Gastroesophageal sphincter (tissue), 4 donors: ENCODE measurements around the gene CDCA8. TPM values are rescaled to one million over a fixed set of nuclear protein-coding genes. Genes with fewer than 3 reads are reported as not detected.

Experiments
- ATAC-seq: fragments of 150-250 bp; one replicate; pipeline ENCODE4 v1.9.1; 2016; ENCODE audit warnings: mild to moderate bottlenecking, moderate library complexity
- H3K27ac ChIP-seq, 4 donors: fragments of 200-600 bp; sonication (generic) in 3 of 4; 1 replicate in 3 of 4; 2 replicates in 1 of 4; pipeline ENCODE4 v1.5.1; 2016 to 2019
- H3K27me3 ChIP-seq: fragments of 200-600 bp; sonication (generic); one replicate; pipeline ENCODE4 v1.5.1; 2019
- H3K36me3 ChIP-seq, 2 donors: fragments of 200-600 bp; sonication (generic); one replicate each; pipeline ENCODE4 v1.5.1; 2019; ENCODE audit warnings: control low read depth in 1 of 2
- H3K4me1 ChIP-seq, 3 donors: fragments of 200-600 bp; sonication (generic); 1 replicate in 2 of 3; 2 replicates in 1 of 3; pipeline ENCODE4 v1.5.1; 2016 to 2019; ENCODE audit warnings: control low read depth in 2 of 3
- H3K4me3 ChIP-seq, 2 donors: fragments of 200-600 bp; sonication (generic); one replicate each; pipeline ENCODE4 v1.5.1; 2019; ENCODE audit warnings: mild to moderate bottlenecking in 1 of 2, moderate library complexity in 1 of 2
- H3K9me3 ChIP-seq, 3 donors: fragments of 200-600 bp; sonication (generic); one replicate each; pipeline ENCODE4 v1.5.1; 2017 to 2019; ENCODE audit warnings: control low read depth in 2 of 3
- EP300 ChIP-seq: sonication (generic); formaldehyde crosslinking; IDR thresholded peaks from one replicate; pipeline ENCODE4 v1.6.1; 2017; ENCODE audit warnings: antibody characterized with exemption, mild to moderate bottlenecking
- POLR2A ChIP-seq, 2 donors: fragments of 450-650 bp; IDR thresholded peaks; one replicate each; pipeline ENCODE4 v1.6.1; 2017; ENCODE audit warnings: antibody characterized with exemption in 2 of 2, mild to moderate bottlenecking in 2 of 2, moderate library complexity in 1 of 2
- POLR2AphosphoS5 ChIP-seq: sonication (generic); formaldehyde crosslinking; IDR thresholded peaks from one replicate; pipeline ENCODE4 v1.6.1; 2017; ENCODE audit warnings: antibody characterized with exemption
- WGBS, 2 donors: methylation state at CpG; one replicate each; pipeline ENCODE4 v1.1.5; 2018; ENCODE audit warnings: low coverage in 1 of 2; 5-methylcytosine and 5-hydroxymethylcytosine counted together
- total RNA-seq, 4 donors: library from RNA; depleted of rRNA; stranded (reverse); fragments of >200 nt; gene quantifications; one replicate each; pipeline ENCODE4 v1.1.0, GENCODE V29; 2016
- TF ChIP-seq, protein P1 (sequence below), 4 experiments: fragments of 200-600 bp in 2 of 4; fragments of 450-650 bp in 2 of 4; sonication (generic) in 1 of 4; IDR thresholded peaks; one replicate each; pipeline ENCODE4 v1.5.1; 2017 to 2019; ENCODE audit warnings: antibody characterized with exemption in 4 of 4, mild to moderate bottlenecking in 2 of 4, moderate library complexity in 2 of 4

The CDCA8 gene
- total RNA-seq, 4 donors from 2014 or later, result 0.13 to 1.1 (median 0.67) TPM

DNA sequence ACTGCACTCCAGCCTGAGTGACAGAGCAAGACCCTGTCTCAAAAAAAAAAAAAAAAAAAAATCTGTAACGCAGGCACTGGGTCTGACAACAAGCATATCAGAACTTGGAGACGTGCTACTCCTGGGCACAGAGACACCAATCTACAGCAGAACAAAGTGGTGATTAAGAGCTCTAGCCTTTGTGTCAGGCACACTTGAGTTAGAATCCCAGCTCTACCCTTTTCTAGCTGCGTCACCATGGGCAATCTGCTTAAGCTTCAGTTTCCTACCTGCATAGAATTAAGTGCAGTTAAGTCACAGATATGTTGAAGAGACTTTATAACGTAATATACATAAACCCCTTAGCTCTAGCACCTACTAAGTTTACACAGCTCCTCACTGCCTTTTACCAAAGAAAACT lies 3.4 kb upstream of the CDCA8 start:
- peak overlapping the region in 1 of 2 donors; percentile 79 for H3K4me3 ChIP-seq
- TF ChIP-seq POLR2A (IDR thresholded peaks at IDR 0.05), result no peak
- no peak for TF ChIP-seq EP300
- TF ChIP-seq, protein P1, sequence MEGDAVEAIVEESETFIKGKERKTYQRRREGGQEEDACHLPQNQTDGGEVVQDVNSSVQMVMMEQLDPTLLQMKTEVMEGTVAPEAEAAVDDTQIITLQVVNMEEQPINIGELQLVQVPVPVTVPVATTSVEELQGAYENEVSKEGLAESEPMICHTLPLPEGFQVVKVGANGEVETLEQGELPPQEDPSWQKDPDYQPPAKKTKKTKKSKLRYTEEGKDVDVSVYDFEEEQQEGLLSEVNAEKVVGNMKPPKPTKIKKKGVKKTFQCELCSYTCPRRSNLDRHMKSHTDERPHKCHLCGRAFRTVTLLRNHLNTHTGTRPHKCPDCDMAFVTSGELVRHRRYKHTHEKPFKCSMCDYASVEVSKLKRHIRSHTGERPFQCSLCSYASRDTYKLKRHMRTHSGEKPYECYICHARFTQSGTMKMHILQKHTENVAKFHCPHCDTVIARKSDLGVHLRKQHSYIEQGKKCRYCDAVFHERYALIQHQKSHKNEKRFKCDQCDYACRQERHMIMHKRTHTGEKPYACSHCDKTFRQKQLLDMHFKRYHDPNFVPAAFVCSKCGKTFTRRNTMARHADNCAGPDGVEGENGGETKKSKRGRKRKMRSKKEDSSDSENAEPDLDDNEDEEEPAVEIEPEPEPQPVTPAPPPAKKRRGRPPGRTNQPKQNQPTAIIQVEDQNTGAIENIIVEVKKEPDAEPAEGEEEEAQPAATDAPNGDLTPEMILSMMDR (IDR thresholded peaks at IDR 0.05), result no peak
- TF ChIP-seq POLR2AphosphoS5, result no peak
- H3K27ac ChIP-seq, result no peak overlapping the region
- H3K27me3 ChIP-seq, result no peaks in the 10 kb centered on the region
- no peaks in the 10 kb centered on the region for H3K9me3 ChIP-seq
- H3K4me1 ChIP-seq, result peaks cover 2 to 47% (median 24%) of the 10 kb centered on the region in 3 donors
- 78% methylated on average over 4 of the region's 4 CpGs for WGBS, 2 donors
- H3K36me3 ChIP-seq, result peaks cover 0 to 44% of the 10 kb centered on the region in 2 donors
- no peak for ATAC-seq

- H3K27ac ChIP-seq, result peak overlapping the region; percentile 57 to 93 (median 90)
- H3K4me3 ChIP-seq, result peak overlapping the region; percentile 48 to 79
- WGBS, 2 donors, result no CpG with 5 or more reads among the region's 45 CpGs
- TF ChIP-seq, protein P1 (IDR thresholded peaks at IDR 0.05), result peak in 1 of 4 experiments; percentile 14
- TF ChIP-seq EP300 (no peak), POLR2AphosphoS5 (no peak), POLR2A (IDR thresholded peaks at IDR 0.05) (no peak)
- H3K9me3 ChIP-seq, result no peaks in the 10 kb centered on the region
- peaks cover 2 to 47% (median 24%) of the 10 kb centered on the region in 3 donors for H3K4me1 ChIP-seq
- H3K27me3 ChIP-seq, result no peaks in the 10 kb centered on the region
- peaks cover 0 to 18% of the 10 kb centered on the region in 2 donors for H3K36me3 ChIP-seq
- ATAC-seq, result peak; percentile 14
These were observed 729 bp upstream of the CDCA8 start for GRCh38 chr1:37691497-37692077.

DNA sequence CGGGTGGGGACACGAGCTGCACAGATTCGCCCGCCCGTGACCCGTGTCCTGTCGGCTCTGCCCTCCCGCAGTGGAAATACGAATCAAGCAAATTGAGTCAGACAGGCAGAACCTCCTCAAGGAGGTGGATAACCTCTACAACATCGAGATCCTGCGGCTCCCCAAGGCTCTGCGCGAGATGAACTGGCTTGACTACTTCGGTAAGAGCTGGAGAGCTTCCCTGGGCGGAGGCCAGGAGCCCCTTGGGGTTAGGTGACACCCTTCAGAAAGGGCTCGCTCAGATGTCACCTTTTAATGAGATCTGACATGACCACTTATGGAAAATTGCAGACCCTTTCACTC lies 489 bp downstream of the CDCA8 start:
- Histone ChIP-seq H3K4me3 (peak overlapping the region; percentile 38 to 79), H3K36me3 (peaks cover 0 to 5% of the 10 kb centered on the region in 2 donors), H3K27me3 (no peaks in the 10 kb centered on the region), H3K9me3 (no peaks in the 10 kb centered on the region), H3K27ac (peak overlapping the region in 2 of 4 donors; percentile 90 to 93), H3K4me1 (peaks cover 2 to 42% (median 24%) of the 10 kb centered on the region in 3 donors)
- ATAC-seq, result no peak
- TF ChIP-seq POLR2AphosphoS5, result no peak
- TF ChIP-seq, protein P1 (IDR thresholded peaks at IDR 0.05), result no peak
- WGBS, 2 donors, result 0% methylated on average over 1 of the region's 16 CpGs

- H3K36me3 ChIP-seq, result no peaks in the 10 kb centered on the region
- peaks cover 0 to 9% (median 3%) of the 10 kb centered on the region in 3 donors for H3K4me1 ChIP-seq
- H3K9me3 ChIP-seq, result no peaks in the 10 kb centered on the region
- no peak overlapping the region for H3K27ac ChIP-seq
- 100% methylated on average over 2 of the region's 2 CpGs; no CpG with 5 or more reads in 1 of the 2 donors for WGBS, 2 donors
- TF ChIP-seq, protein P1 (IDR thresholded peaks at IDR 0.05), result no peak
- no peak for ATAC-seq
- no peak overlapping the region for H3K4me3 ChIP-seq
- no peaks in the 10 kb centered on the region for H3K27me3 ChIP-seq
These were observed 4.8 kb downstream of the CDCA8 start for GRCh38 chr1:37697090-37697489.

DNA sequence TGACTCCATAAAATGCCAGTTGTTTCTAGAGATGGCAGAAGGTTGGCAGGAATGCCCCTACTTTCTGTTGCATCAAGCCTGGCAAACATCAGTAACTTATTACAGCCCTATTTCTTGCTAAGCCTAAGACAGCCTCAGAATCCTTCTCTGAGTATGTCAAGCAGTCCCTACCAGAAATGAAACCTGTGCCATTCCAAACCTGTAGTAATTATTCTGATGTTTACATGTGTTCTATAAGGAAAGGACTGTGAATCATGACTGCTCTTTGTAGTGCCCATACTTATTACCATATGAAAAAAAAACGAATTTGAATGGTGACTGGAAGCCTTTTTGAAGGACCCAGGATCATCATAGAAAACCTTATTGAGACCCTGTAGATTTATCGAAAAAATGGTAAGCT lies 5.4 kb downstream of the CDCA8 start:
- no peak overlapping the region for H3K27ac ChIP-seq
- no peaks in the 10 kb centered on the region for H3K27me3 ChIP-seq
- H3K9me3 ChIP-seq, result no peaks in the 10 kb centered on the region
- no peak for ATAC-seq
- TF ChIP-seq POLR2AphosphoS5 (no peak), POLR2A (IDR thresholded peaks at IDR 0.05) (no peak), EP300 (no peak)
- TF ChIP-seq, protein P1 (IDR thresholded peaks at IDR 0.05), result no peak
- H3K36me3 ChIP-seq, result no peaks in the 10 kb centered on the region
- H3K4me1 ChIP-seq, result peaks cover 0 to 5% (median 2%) of the 10 kb centered on the region in 3 donors
- WGBS, 2 donors, result 96 to 100% methylated on average over 2 of the region's 2 CpGs
- H3K4me3 ChIP-seq, result no peak overlapping the region
